PC-3 (cell line): ENCODE measurements around the gene SLC25A12.

ENCODE experiments used
- EZH2 ChIP-seq: fragments of 300-600 bp; sonication (generic); IDR thresholded peaks from one replicate; pipeline ENCODE4 v1.6.1; 2017; ENCODE audit warnings: antibody characterized with exemption, mild to moderate bottlenecking, low read length; ENCODE audit not compliant: unreplicated experiment
- EZH2phosphoT487 ChIP-seq: fragments of 300-600 bp; sonication (generic); IDR thresholded peaks from 2 replicates; pipeline ENCODE4 v1.6.1; 2018; ENCODE audit warnings: mild to moderate bottlenecking, antibody characterized with exemption, low read length, borderline replicate concordance
- TF ChIP-seq, protein P1 (sequence below): fragments of 300-600 bp; sonication (generic); conservative IDR thresholded peaks from 2 replicates; pipeline ENCODE4 v1.5.1; 2017; ENCODE audit warnings: antibody characterized with exemption, low read depth, mild to moderate bottlenecking, low read length

DNA sequence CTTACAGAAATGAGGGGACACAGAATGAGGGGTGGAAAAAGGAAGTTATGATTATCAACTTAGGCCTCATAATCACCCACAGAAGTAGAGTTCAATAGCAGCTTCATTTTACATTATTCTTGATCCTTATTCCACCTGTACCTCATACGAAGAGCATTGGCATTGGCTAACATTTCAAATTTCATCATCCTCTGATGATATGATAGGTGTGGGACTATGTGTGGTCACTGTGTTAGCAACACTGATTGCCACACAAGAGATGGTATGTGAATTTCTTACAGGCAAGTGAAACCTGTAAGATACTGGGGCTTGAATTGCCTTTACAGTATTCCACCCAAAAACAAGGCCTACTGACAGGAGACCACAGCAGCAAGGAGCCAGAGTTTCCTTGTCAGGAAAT lies 14.2 kb upstream of the SLC25A12 start:
- TF ChIP-seq EZH2 (no peak), EZH2phosphoT487 (no peak)
- TF ChIP-seq, protein P1, sequence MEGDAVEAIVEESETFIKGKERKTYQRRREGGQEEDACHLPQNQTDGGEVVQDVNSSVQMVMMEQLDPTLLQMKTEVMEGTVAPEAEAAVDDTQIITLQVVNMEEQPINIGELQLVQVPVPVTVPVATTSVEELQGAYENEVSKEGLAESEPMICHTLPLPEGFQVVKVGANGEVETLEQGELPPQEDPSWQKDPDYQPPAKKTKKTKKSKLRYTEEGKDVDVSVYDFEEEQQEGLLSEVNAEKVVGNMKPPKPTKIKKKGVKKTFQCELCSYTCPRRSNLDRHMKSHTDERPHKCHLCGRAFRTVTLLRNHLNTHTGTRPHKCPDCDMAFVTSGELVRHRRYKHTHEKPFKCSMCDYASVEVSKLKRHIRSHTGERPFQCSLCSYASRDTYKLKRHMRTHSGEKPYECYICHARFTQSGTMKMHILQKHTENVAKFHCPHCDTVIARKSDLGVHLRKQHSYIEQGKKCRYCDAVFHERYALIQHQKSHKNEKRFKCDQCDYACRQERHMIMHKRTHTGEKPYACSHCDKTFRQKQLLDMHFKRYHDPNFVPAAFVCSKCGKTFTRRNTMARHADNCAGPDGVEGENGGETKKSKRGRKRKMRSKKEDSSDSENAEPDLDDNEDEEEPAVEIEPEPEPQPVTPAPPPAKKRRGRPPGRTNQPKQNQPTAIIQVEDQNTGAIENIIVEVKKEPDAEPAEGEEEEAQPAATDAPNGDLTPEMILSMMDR, result no peak
